HFFc6 (cell line): ENCODE measurements around the gene KEL. TPM values are rescaled to one million over a fixed set of nuclear protein-coding genes. Genes with fewer than 3 reads are reported as not detected.

Experiments
- DNase-seq: peaks from one replicate; pipeline ENCODE4 v3.0.0-alpha.2; 2018
- H3K27ac Mint-ChIP-seq: 2 replicates; pipeline ENCODE4 v1.8.0; 2020; ENCODE audit warnings: mild to moderate bottlenecking, mixed read lengths
- H3K27me3 Mint-ChIP-seq: 2 replicates; pipeline ENCODE4 v1.8.0; 2021; ENCODE audit warnings: mild to moderate bottlenecking, moderate library complexity, mixed read lengths; ENCODE audit not compliant: insufficient read depth
- H3K36me3 Mint-ChIP-seq: 2 replicates; pipeline ENCODE4 v1.8.0; 2021; ENCODE audit warnings: low read depth, mixed read lengths
- H3K4me1 Mint-ChIP-seq: 2 replicates; pipeline ENCODE4 v1.8.0; 2020; ENCODE audit warnings: low read depth, mixed read lengths
- H3K4me3 Mint-ChIP-seq: 2 replicates; pipeline ENCODE4 v1.8.0; 2020; ENCODE audit warnings: mild to moderate bottlenecking, moderate library complexity, mixed read lengths
- H3K9me3 Mint-ChIP-seq: 2 replicates; pipeline ENCODE4 v1.8.0; 2020; ENCODE audit warnings: mild to moderate bottlenecking, mixed read lengths
- total RNA-seq, 6 experiments: library from RNA; stranded (reverse); fragmentation: NEBNext Ultra II Directional; extraction: Animal tissue kit (Norgen Biotek cat#: 25700); gene quantifications; 2 replicates in 1 of 6; 3 replicates in 5 of 6; pipeline ENCODE4 v1.2.3, GENCODE V29; 2021
- TF ChIP-seq, protein P1 (sequence below): fragments of 200-600 bp; sonication (generic); IDR thresholded peaks from 2 replicates; pipeline ENCODE4 v1.5.0; 2021; ENCODE audit warnings: antibody characterized with exemption, mild to moderate bottlenecking

KEL gene
- total RNA-seq, 6 experiments from 2014 or later, result not detected

DNA sequence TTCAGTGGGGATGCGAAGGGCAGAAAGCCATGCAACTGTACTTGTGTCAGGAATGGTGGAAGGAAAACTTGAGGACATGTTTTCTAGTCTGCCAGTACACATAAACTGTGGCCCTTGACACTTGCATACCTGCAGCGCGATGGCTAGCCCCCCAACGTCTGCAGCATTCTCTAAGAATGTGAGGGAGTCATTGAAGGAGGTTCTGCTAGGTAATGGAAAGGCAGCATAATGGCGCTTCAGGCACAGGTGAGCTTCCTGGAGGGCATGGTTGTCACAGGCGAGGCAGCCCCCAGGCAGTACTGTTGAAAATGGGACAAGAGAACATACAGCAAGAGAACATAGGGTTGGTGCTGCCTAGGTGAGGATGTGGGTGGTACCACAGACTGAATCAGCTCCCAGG, 19.4 kb downstream of the KEL start:
- TF ChIP-seq, protein P1, sequence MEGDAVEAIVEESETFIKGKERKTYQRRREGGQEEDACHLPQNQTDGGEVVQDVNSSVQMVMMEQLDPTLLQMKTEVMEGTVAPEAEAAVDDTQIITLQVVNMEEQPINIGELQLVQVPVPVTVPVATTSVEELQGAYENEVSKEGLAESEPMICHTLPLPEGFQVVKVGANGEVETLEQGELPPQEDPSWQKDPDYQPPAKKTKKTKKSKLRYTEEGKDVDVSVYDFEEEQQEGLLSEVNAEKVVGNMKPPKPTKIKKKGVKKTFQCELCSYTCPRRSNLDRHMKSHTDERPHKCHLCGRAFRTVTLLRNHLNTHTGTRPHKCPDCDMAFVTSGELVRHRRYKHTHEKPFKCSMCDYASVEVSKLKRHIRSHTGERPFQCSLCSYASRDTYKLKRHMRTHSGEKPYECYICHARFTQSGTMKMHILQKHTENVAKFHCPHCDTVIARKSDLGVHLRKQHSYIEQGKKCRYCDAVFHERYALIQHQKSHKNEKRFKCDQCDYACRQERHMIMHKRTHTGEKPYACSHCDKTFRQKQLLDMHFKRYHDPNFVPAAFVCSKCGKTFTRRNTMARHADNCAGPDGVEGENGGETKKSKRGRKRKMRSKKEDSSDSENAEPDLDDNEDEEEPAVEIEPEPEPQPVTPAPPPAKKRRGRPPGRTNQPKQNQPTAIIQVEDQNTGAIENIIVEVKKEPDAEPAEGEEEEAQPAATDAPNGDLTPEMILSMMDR, result no peak
- Mint-ChIP-seq H3K27ac (no peak overlapping the region), H3K9me3 (peaks cover 5% of the 10 kb centered on the region), H3K4me1 (no peaks in the 10 kb centered on the region), H3K27me3 (peaks cover 13% of the 10 kb centered on the region; the same call in 1 of the 2 replicates), H3K4me3 (no peak overlapping the region), H3K36me3 (no peaks in the 10 kb centered on the region)
- no peak for DNase-seq

DNA sequence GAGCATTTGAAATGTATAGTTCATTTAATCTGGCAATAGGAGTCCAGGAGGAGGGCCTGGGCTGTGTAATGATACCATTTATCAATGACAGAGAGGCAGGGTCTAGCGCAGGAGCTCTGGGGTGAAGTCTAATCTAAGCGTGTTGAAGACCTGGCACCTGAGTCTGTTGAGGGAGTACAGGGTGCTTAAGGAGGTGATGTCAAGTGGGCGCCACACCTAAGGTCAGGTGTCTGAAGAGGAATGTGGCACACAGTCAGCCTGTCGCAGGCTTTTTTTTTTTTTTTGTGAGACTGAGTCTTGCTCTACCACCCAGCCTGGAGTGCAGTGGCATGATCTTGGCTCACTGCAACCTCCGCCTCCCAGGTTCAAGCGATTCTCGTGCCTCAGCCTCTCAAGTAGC, 20.6 kb downstream of the KEL start:
- no peaks in the 10 kb centered on the region; the same call in 1 of the 2 replicates for H3K9me3 Mint-ChIP-seq
- TF ChIP-seq, protein P1, result no peak
- peaks cover 7% of the 10 kb centered on the region; the same call in 1 of the 2 replicates for H3K27me3 Mint-ChIP-seq
- H3K4me1 Mint-ChIP-seq, result no peaks in the 10 kb centered on the region
- no peak overlapping the region for H3K4me3 Mint-ChIP-seq
- no peaks in the 10 kb centered on the region for H3K36me3 Mint-ChIP-seq
- no peak for DNase-seq
- H3K27ac Mint-ChIP-seq, result no peak overlapping the region

DNA sequence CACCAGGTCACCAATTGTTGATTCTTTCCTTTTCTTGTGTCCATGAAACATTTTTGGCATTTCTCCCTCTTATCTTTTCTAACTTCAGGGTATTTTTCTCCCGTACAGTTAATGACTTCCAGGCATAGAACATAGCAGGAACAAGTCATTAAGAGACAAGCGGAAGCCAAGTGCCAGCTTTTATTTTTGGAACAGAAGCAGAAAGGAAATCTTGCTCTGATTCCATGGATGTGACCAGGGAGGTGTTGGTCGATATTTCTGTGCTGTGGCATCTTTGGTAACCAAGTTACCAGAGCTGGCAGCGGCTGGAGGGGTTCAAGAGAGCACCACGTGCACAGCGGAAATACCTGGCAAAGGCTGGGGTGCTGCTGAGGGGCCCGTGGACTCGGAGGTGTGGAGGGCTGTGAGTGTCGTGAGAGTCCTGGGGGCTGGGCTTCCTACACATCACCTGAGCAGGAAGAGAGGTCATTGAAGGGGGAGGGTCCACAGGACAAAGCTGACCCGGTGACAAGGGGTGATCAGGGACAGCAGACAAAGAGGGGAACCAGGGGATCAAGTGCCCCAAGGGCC, 21.1 kb downstream of the KEL start:
- H3K4me3 Mint-ChIP-seq, result no peak overlapping the region
- H3K36me3 Mint-ChIP-seq, result no peaks in the 10 kb centered on the region
- no peaks in the 10 kb centered on the region; the same call in 1 of the 2 replicates for H3K9me3 Mint-ChIP-seq
- H3K27ac Mint-ChIP-seq, result no peak overlapping the region
- no peak for DNase-seq
- no peaks in the 10 kb centered on the region for H3K4me1 Mint-ChIP-seq
- TF ChIP-seq, protein P1, result no peak
- H3K27me3 Mint-ChIP-seq, result peaks cover 6% of the 10 kb centered on the region; the same call in 1 of the 2 replicates

DNA sequence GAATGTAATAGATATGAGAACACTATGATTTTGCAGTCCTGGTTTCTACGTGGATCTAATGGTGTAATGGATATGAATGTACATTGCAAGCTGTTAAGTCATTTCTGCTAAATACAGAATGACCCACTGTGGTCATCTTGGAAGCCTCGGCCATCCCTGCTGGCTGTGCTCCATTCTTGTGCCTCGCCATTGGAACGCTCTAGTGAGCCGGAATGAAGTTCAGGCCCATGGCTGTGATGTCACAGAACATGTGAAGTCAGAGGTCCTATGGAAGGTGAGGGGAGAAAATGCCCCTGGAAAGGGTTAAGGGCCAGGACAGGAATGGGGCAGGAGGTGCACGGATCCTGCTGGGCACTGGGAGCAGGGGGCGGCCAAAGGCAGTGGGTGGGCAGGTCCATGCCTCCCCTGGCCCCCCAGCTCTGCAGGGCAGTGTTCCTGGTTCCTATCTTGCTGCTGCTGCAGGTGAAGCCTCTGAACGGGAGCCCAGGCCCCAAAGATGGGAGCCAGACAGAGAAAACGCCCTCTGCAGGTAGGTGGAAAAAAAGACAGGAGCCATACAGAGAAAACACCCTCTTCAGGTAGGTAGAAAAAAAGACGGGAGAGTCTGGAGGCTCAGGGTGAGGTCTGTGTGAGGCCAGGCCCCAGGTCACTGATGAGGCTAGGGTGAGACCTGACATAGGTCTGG, 22.8 kb downstream of the KEL start, which contains the start of gene LLCFC1:
TSS of gene LLCFC1 (plus strand) at position 259 of the 685 bp plus-strand sequence. CDS start at position 397, 138 bp downstream.
- Mint-ChIP-seq H3K27me3 (peaks cover 5% of the 10 kb centered on the region), H3K9me3 (no peaks in the 10 kb centered on the region; the same call in 1 of the 2 replicates), H3K27ac (no peak within 1 kb of the TSS), H3K4me3 (no peak within 1 kb of the TSS), H3K4me1 (no peaks in the 10 kb centered on the region), H3K36me3 (no peaks in the 10 kb centered on the region)
- TF ChIP-seq, protein P1, result peak; percentile 37; the same call in 1 of the 2 replicates
- DNase-seq, result no peak

DNA sequence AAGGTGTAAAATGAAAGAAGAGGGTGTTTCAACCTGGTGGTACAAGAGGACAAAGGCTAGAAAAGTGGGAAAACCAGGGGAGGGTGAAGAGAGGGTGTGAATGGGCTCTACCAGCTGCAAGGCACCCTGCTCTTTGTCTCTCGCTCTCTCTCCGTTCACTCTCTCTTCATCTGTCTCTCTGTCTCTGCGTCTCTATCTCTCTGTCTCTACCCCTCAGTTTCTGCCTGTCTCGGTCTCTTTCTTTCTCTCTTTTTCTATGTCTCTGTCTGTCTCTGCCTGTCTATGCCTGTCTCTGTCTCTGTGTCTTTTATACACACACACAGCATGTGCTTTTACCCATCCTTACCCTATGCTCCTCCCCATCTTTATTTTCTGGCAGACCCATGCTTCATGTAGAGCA, 23.6 kb downstream of the KEL start:
- TF ChIP-seq, protein P1, result no peak
- H3K4me1 Mint-ChIP-seq, result no peaks in the 10 kb centered on the region
- H3K9me3 Mint-ChIP-seq, result no peaks in the 10 kb centered on the region; the same call in 1 of the 2 replicates
- H3K36me3 Mint-ChIP-seq, result no peaks in the 10 kb centered on the region
- H3K27ac Mint-ChIP-seq, result no peak overlapping the region
- H3K4me3 Mint-ChIP-seq, result no peak overlapping the region
- no peak for DNase-seq
- H3K27me3 Mint-ChIP-seq, result peaks cover 6% of the 10 kb centered on the region
